Measurements from ENCODE around the gene LAMB2.

Gene LAMB2

GRCh38 chr3:49098429-49098828, 34.4 kb downstream of the LAMB2 start:
- DNase-seq (ENCODE audit: low read depth): peak; percentile 54
- H3K4me3 ChIP-seq (ENCODE audit: low read length): no peak overlapping the region
- TF ChIP-seq, protein P1, sequence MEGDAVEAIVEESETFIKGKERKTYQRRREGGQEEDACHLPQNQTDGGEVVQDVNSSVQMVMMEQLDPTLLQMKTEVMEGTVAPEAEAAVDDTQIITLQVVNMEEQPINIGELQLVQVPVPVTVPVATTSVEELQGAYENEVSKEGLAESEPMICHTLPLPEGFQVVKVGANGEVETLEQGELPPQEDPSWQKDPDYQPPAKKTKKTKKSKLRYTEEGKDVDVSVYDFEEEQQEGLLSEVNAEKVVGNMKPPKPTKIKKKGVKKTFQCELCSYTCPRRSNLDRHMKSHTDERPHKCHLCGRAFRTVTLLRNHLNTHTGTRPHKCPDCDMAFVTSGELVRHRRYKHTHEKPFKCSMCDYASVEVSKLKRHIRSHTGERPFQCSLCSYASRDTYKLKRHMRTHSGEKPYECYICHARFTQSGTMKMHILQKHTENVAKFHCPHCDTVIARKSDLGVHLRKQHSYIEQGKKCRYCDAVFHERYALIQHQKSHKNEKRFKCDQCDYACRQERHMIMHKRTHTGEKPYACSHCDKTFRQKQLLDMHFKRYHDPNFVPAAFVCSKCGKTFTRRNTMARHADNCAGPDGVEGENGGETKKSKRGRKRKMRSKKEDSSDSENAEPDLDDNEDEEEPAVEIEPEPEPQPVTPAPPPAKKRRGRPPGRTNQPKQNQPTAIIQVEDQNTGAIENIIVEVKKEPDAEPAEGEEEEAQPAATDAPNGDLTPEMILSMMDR (conservative IDR thresholded peaks at IDR 0.05; ENCODE audit: low read depth, low read length): no peak

DNA sequence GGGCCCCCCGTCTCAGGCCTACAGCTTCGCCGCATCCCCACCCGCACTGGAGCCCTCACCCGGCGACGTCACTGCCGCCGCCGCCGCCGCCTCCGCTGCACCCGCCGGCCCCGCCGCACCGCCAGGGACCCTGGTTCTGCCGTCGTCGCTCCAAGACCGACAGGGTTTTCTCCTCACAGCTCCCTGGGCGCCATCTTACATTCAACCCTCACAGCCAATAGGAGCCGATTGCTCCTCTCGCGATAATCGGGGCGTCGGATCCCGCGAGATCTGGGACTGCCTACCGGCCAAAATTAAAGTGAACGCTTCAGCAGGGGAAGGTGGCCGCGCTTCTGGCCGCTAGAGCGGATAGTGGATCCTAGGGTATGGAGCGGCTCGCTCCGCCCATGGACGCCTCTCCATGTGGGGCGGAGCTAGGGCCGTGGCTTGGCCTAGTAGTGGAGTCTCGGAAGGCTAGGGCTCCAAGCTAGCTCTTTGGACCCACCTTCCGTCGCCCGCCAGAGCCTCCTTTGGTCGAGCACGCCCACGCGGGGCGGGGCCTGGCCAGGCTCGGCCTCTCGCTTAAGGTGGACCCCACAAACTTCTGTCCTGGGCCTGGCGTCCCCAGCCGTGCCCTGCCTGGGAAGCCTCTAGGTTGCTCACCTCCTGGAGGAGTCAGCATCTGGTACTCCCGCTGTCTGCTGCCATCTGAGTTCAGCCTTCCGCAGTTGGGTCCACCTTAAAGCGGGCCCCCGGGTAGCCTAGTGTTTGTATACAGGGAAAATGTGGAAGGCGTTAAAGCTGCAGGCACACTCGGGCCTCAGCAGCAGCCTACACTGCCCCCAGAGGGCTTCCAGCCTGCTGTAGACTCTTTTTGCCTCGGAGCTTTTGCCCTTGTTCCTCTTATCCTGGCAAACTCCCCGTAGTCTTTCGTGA, 38.7 kb downstream of the LAMB2 start, which contains the start of gene QRICH1:
QRICH1 (minus strand) TSS at position 219 of the 915 bp plus-strand sequence. CDS start 17,054 bp downstream, outside the sequence.
- TF ChIP-seq, protein P1 (conservative IDR thresholded peaks at IDR 0.05; ENCODE audit: low read depth, low read length): peak; percentile 74
- peak within 1 kb of the TSS; percentile 98 for H3K4me3 ChIP-seq (ENCODE audit: low read length)

DNA sequence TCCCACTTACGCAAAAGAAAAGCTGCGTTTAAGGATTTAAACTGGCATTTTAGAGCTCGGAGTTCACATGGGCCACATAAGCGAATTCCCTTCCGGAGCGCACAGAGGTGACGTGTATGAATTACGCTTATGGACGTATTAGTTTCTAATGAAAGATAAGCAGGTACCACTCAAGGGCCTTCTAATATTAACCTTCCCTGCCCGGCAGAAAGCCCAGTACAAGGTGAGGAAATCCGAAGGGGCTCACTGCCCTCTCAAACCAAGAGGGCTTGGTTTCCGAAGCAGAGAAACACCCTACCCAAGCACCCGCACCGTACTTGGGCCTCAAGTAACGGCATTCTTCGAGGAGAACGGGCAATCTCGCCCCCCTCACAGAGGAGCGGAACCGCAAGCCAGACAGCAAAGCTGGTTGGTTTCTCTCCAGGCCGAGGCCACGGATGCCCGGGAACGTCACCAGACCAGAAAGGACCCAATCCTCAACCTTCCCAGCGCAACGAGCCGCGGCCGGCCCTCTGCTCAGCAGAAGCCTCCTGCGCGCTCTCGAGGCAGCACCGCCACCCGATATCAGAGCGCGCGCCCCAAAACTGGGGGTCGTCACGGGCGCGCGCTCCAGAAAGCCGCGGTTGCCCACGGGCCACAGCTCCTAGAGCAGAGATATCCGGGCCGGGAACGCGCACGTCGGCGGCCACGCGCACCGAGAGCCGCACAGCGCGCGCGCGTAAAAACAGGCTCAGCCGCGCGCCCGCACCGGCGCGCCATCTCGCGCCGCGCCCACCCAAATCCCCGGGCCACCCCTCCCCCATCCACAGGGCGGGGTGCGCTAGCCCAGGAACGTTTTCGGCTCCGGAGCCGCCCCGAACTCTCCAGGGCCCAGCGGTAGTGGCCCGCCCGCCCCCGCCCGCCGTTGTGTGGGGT, 39.7 kb downstream of the LAMB2 start:
- TF ChIP-seq, protein P1 (conservative IDR thresholded peaks at IDR 0.05; ENCODE audit: low read depth, low read length): no peak
- DNase-seq (ENCODE audit: low read depth): peak; percentile 73
- peak overlapping the region; percentile 98 for H3K4me3 ChIP-seq (ENCODE audit: low read length)

More for the DNA sequence above, 38.7 kb downstream of the LAMB2 start, which contains the start of gene QRICH1:
- peak; percentile 88 for DNase-seq (ENCODE audit: low read depth)

GRCh38 chr3:49081429-49081828, 51.4 kb downstream of the LAMB2 start:
- H3K4me3 ChIP-seq (ENCODE audit: low read length): no peak overlapping the region
- DNase-seq (ENCODE audit: low read depth): no peak
- TF ChIP-seq, protein P1 (conservative IDR thresholded peaks at IDR 0.05; ENCODE audit: low read depth, low read length): no peak

GRCh38 chr3:49079270-49079669, 53.6 kb downstream of the LAMB2 start:
- H3K4me3 ChIP-seq (ENCODE audit: low read length): no peak overlapping the region
- TF ChIP-seq, protein P1 (conservative IDR thresholded peaks at IDR 0.05; ENCODE audit: low read depth, low read length): no peak
- DNase-seq (ENCODE audit: low read depth): no peak

- DNase-seq (ENCODE audit: low read depth): no peak
- TF ChIP-seq, protein P1 (conservative IDR thresholded peaks at IDR 0.05; ENCODE audit: low read depth, low read length): no peak
- no peak overlapping the region for H3K4me3 ChIP-seq (ENCODE audit: low read length)
Measured at GRCh38 chr3:49076646-49077045, 56.2 kb downstream of the LAMB2 start.

All from retinal pigment epithelial cell (primary cell).